Measurements from ENCODE around the gene C1R.

- TF ChIP-seq, protein P1, sequence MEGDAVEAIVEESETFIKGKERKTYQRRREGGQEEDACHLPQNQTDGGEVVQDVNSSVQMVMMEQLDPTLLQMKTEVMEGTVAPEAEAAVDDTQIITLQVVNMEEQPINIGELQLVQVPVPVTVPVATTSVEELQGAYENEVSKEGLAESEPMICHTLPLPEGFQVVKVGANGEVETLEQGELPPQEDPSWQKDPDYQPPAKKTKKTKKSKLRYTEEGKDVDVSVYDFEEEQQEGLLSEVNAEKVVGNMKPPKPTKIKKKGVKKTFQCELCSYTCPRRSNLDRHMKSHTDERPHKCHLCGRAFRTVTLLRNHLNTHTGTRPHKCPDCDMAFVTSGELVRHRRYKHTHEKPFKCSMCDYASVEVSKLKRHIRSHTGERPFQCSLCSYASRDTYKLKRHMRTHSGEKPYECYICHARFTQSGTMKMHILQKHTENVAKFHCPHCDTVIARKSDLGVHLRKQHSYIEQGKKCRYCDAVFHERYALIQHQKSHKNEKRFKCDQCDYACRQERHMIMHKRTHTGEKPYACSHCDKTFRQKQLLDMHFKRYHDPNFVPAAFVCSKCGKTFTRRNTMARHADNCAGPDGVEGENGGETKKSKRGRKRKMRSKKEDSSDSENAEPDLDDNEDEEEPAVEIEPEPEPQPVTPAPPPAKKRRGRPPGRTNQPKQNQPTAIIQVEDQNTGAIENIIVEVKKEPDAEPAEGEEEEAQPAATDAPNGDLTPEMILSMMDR (IDR thresholded peaks at IDR 0.05; ENCODE audit: low read depth, low read length, poor library complexity, severe bottlenecking) = no peak
- no peak for TF ChIP-seq EZH2phosphoT487 (IDR thresholded peaks at IDR 0.05; ENCODE audit: borderline replicate concordance, low read length)
Measured at GRCh38 chr12:7076493-7076892, 15.8 kb downstream of the C1R start.

Data from DOHH2 (cell line).